Activated naive CD4-positive, alpha-beta T cell treated with anti-CD3 and anti-CD28 coated beads, Interleukin-2, amount 50 U/mL, for 72 hours (primary cell): ENCODE data around the gene AGAP3. TPM values are rescaled to one million over a fixed set of nuclear protein-coding genes. Genes with fewer than 3 reads are reported as not detected.

Experiments used
- ATAC-seq, 2 donors: fragments of 150-1000 bp; cut with Tn5 transposase; 2 replicates each; pipeline ENCODE4 v1.10.0; 2021; ENCODE audit warnings: mild to moderate bottlenecking in 2 of 2, moderate library complexity in 2 of 2
- DNase-seq, 2 donors: peaks; one replicate each; pipeline ENCODE4 v3.0.0; 2021 to 2022; ENCODE audit warnings: low spot score in 2 of 2
- H3K27ac Mint-ChIP-seq, 2 donors: one replicate each; pipeline ENCODE4 v1.8.0; 2022; ENCODE audit warnings: mild to moderate bottlenecking in 2 of 2, mixed read lengths in 2 of 2
- H3K36me3 Mint-ChIP-seq, 2 donors: one replicate each; pipeline ENCODE4 v1.8.0; 2022; ENCODE audit warnings: mixed read lengths in 2 of 2
- H3K9me3 Mint-ChIP-seq, 2 donors: one replicate each; pipeline ENCODE4 v1.8.0; 2022; ENCODE audit warnings: mixed read lengths in 2 of 2
- total RNA-seq, 2 donors: library from RNA; stranded (reverse); gene quantifications; one replicate each; pipeline ENCODE4 v1.2.3, GENCODE V29; 2022

The AGAP3 gene
- total RNA-seq, 2 donors from 2014 or later = 26.0 to 52.2 TPM

DNA sequence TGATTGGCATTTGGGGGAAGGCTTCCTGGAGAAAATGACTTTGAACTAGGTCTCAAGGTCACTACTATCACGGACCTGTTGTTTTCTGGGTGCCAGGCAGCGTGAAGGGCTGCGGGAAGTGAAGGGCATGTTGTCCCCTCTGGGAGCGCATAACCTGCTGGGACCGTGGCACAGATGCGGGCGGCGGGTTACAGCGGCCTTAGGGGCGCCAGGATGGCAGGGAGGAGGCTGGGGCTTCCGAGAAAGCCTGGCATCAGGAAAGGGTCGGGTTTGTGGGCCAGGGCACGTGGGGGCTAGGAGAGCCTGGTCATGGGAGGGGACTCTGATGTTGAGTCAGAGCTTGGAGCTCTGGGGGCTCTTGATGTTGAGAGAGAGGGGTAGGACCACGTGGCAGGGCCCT, 20.8 kb upstream of the AGAP3 start:
- ATAC-seq = no peak
- H3K27ac Mint-ChIP-seq = peak overlapping the region; percentile 53 to 92
- no peaks in the 10 kb centered on the region for H3K9me3 Mint-ChIP-seq
- no peaks in the 10 kb centered on the region for H3K36me3 Mint-ChIP-seq
- DNase-seq = no peak

DNA sequence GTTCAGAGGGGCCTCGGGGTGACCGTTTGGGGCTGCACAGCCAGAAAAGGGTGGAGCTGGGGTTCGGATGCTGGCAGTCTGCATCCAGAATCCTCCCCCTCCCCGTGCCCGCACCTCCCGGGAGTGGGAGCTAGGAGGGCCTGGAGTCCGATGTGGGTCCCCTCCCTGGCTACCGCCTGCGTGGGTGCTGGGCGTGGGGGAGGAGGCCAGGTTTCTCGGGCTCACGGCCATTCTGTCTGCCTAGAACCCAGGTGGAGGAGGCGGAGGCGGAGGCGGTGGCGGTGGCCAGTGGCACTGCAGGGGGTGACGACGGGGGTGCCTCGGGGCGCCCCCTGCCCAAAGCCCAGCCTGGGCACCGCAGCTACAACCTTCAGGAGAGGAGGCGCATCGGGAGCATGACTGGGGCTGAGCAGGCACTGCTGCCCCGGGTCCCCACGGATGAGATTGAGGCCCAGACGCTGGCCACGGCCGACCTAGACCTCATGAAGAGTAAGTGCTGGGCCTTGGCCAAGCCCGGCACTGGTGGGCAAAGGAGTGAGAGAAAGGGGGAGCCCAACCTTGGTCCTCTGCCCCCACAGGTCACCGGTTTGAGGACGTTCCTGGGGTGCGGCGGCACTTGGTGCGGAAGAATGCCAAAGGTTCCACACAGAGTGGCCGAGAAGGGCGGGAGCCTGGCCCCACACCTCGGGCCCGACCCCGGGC, 19.9 kb upstream of the AGAP3 start:
- ATAC-seq (no peak), DNase-seq (no peak)
- no peaks in the 10 kb centered on the region for H3K36me3 Mint-ChIP-seq
- no peak overlapping the region for H3K27ac Mint-ChIP-seq
- no peaks in the 10 kb centered on the region for H3K9me3 Mint-ChIP-seq

DNA sequence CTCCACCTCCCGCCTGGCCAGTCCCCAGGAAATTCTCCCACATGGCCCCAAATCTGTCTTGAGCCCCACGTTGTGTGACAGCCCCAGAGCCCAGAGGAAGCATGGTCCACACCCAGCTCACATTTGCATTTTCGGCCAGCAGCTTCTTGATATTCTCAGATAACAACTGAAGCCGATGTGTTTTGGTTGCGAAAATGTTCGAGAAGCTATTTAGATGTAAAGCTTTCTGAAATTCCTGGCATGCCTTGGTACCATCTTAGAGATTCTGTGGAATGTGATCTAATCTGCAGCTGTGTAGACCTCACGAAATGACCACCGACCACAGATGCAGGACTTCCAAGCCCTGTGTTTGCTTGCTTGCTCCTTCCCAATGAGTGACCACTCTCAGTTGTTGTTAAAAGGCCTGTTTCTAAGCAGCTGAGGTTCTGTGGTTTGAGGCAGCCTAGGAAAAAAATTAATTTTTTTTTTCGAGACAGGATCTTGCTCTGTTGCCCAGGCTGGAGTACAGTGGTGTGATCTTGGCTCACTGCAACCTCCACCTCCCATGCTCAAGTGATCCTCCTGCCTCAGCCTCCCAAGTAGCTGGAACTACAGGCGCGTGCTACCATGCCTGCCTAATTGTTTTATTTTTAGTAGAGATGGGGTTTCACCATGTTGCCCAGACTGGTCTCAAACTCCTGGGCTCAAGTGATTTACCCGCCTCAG, 18.1 kb upstream of the AGAP3 start:
- H3K27ac Mint-ChIP-seq = no peak overlapping the region
- ATAC-seq (no peak), DNase-seq (no peak)
- H3K36me3 Mint-ChIP-seq = no peaks in the 10 kb centered on the region
- H3K9me3 Mint-ChIP-seq = no peaks in the 10 kb centered on the region

DNA sequence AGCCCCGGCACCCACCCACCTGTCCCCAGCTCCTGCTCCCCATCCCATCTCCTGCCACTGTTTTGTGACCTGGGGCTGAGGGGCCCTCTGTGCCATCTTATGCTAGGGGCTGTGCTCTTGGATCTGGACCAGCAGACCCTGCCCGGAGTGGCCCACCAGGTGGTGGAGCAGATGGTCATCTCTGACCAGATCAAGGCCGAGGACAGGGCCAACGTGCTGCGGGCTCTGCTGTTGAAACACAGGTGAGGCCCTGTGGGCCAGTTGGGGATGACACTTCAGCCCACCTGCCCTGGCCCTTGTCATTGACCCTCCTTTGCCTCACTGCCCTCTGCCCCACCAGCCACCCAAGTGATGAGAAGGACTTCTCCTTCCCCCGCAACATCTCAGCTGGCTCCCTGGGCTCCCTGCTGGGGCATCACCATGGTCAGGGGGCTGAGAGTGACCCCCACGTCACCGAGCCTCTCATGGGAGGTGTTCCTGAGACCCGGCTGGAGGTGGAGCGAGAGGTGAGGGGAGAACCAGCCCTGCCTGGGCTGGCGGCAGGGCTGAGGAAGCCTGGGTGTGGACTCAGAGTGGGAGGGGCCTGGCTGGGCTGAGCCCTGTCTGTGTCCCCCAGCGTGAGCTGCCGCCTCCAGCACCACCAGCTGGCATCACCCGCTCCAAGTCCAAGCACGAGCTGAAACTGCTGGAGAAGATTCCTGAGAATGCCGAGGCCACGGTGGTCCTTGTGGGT, 16.3 kb upstream of the AGAP3 start:
- H3K27ac Mint-ChIP-seq = no peak overlapping the region
- no peaks in the 10 kb centered on the region for H3K36me3 Mint-ChIP-seq
- ATAC-seq = no peak

DNA sequence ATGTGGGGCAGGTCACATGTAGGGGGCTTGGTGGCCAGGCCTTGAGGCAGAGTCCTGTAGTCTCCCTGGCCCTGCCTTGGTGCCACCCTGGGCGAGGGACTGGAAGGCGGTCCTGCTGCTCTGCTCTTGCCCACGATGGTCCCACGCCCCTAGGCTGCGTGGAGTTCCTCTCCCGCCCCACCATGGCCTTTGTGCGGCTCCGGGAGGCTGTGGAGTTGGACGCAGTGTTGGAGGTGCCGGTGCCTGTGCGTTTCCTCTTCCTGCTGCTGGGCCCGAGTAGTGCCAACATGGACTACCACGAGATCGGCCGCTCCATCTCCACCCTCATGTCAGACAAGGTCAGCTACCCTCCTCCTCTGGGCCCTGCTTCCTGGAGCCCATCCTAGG, 15.7 kb upstream of the AGAP3 start:
- H3K27ac Mint-ChIP-seq = no peak overlapping the region
- no peaks in the 10 kb centered on the region for H3K9me3 Mint-ChIP-seq
- DNase-seq (no peak), ATAC-seq (no peak)
- peaks cover 0 to 3% of the 10 kb centered on the region in 2 donors for H3K36me3 Mint-ChIP-seq

More for the DNA sequence above, 16.3 kb upstream of the AGAP3 start:
- DNase-seq = no peak
- no peaks in the 10 kb centered on the region for H3K9me3 Mint-ChIP-seq

DNA sequence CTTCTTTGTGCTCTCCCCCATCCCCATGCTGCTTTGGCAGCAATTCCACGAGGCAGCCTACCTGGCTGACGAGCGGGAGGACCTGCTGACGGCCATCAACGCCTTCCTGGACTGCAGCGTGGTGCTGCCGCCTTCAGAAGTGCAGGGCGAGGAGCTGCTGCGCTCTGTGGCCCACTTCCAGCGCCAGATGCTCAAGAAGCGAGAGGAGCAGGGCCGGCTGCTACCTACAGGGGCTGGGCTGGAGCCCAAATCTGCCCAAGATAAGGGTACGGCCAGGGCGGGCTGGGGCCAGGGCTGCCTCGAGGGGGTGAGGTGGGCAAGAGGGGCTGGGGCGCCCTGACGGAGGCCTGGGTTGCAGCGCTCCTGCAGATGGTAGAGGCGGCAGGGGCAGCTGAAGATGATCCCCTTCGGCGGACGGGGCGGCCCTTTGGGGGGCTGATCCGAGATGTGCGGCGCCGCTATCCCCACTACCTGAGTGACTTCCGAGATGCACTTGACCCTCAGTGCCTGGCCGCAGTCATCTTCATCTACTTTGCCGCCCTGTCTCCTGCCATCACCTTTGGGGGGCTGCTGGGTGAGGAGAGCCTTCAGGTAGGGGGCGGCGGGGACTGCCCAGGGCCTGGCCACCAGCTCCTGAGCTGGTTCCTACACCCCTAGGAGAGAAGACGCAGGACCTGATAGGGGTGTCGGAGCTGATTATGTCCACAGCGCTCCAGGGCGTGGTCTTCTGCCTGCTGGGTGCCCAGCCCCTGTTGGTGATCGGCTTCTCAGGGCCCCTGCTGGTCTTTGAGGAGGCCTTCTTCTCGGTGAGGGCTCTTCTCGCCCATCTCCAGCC, 15.0 kb upstream of the AGAP3 start:
- no peak for DNase-seq
- no peak for ATAC-seq

DNA sequence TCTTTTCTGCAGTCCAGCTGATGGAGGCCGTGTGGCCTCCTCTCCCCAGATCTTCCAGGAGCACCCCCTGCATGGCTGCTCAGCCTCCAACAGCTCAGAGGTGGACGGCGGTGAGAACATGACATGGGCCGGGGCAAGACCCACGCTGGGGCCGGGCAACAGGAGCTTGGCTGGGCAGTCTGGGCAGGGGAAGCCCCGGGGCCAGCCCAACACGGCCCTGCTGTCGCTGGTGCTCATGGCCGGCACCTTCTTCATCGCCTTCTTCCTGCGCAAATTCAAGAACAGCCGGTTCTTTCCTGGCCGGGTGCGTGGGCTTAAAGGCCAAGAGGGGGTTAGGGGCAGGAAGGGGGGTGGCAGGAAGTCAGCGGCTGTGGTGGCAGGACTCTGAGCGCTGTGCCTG, 12.3 kb upstream of the AGAP3 start:
- H3K9me3 Mint-ChIP-seq = no peaks in the 10 kb centered on the region
- peaks cover 0 to 6% of the 10 kb centered on the region in 2 donors for H3K36me3 Mint-ChIP-seq
- no peak overlapping the region for H3K27ac Mint-ChIP-seq
- DNase-seq (no peak), ATAC-seq (no peak)

More for the DNA sequence above, 15.0 kb upstream of the AGAP3 start:
- peaks cover 0 to 6% of the 10 kb centered on the region in 2 donors for H3K36me3 Mint-ChIP-seq
- no peak overlapping the region for H3K27ac Mint-ChIP-seq
- H3K9me3 Mint-ChIP-seq = no peaks in the 10 kb centered on the region

DNA sequence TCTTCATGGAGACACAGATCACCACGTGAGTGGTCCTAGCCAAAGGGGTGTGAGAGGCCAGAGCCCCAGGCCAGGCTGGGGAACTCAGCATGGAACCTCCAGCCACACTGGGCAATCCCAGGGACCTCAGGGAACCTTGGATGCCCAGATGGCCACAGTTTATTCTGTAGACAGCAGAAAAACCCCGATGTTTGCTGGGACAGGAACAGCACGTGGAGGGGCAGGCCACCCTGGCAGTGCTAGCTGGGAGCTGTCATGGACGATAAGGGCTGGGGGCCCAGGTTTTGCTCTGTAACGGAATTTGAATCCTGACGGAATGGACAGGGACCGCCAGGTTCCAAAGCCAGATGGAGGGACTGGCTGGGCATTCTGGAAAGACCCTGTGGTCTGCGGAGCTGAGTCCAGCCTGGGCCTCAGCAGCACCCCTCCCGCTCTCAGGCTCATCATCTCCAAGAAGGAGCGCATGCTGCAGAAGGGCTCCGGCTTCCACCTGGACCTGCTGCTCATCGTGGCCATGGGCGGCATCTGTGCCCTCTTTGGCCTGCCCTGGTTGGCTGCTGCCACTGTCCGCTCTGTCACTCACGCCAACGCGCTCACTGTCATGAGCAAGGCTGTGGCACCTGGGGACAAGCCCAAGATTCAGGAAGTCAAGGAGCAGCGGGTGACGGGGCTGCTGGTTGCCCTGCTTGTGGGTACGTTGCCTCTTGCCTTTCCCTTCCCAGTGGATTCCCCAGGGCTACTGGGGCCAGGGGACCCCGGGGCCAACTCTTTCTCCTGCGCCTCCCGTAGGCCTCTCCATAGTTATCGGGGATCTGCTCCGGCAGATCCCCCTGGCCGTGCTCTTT, 11.2 kb upstream of the AGAP3 start:
- ATAC-seq = no peak
- no peaks in the 10 kb centered on the region for H3K9me3 Mint-ChIP-seq
- H3K27ac Mint-ChIP-seq = peak overlapping the region; percentile 72 to 88

DNA sequence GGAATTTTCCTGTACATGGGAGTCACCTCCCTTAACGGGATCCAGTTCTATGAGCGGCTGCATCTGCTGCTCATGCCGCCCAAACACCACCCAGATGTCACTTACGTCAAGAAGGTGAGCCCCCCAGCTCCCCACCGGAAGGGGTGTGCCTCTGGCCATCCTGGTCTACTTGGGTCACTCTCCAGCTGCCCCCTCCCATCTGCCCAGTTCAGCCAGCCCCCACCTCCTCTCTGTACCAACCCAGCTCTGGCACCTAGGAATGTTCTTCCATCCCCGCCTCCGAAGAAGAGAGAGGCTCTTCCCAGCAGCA, 10.7 kb upstream of the AGAP3 start:
- no peak for ATAC-seq
- Mint-ChIP-seq H3K27ac (peak overlapping the region; percentile 72 to 88), H3K9me3 (no peaks in the 10 kb centered on the region)

More for the DNA sequence above, 11.2 kb upstream of the AGAP3 start:
- peaks cover 4 to 6% of the 10 kb centered on the region in 2 donors for H3K36me3 Mint-ChIP-seq
- DNase-seq = no peak

DNA sequence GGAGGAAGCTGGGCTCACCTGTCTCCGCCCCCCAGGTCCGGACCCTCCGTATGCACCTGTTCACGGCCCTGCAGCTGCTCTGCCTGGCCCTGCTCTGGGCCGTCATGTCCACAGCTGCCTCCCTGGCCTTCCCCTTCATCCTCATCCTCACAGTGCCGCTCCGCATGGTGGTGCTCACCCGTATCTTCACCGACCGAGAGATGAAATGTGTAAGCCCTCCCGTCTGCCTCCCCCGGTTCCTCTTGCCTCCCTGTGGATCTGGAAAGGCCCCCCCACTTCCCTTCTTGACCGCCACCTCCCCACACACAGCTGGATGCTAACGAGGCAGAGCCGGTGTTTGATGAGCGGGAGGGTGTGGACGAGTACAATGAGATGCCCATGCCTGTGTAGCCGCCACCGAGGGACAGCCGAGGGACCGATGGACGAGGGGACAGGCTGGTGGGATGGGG, 10.3 kb upstream of the AGAP3 start:
- Mint-ChIP-seq H3K36me3 (peaks cover 6 to 7% of the 10 kb centered on the region in 2 donors), H3K9me3 (no peaks in the 10 kb centered on the region), H3K27ac (peak overlapping the region; percentile 72 to 88)
- ATAC-seq (no peak), DNase-seq (no peak)

More for the DNA sequence above, 10.7 kb upstream of the AGAP3 start:
- DNase-seq = no peak
- peaks cover 6 to 7% of the 10 kb centered on the region in 2 donors for H3K36me3 Mint-ChIP-seq

DNA sequence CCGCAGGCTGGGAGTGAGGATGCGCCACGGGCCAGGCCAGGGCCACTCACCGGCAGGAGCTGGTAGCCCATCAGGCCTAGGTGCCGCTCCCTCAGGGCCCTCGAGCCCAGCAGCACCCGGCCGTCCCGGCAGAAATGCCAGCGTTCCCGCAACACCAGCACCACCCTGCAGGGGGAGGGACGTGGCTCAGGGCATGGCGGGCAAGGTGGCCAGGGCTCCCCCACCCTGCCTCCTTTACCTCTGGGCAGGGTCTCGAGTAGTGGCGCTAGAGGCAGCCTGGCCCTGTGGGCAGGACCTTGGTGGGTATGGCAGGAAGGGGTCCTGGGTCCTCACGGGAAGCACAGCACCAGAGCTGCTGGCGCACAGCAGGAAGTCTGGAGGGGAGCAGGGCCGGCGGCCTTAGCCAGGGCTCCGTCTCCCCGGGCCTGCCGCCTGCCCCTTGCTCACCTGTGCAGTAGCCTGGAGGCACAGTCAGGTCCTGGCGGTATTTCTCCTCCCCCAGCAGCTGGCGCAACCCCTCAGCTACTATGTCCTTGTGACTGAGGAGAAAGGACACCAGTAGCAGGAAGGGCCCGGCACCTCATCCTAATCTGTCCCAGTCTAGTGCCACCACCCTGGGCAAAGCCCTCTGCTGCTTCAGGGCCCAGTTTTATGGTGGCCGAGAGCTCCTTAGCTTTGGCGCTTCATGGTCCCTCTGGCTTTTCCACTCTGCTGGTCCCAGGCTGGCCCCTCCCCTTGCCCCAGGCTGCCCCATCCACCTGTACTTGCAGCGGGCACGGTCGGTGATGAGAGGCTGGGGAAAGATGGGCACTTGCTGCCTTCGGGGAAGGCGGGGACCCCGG, 9.2 kb upstream of the AGAP3 start:
- DNase-seq (no peak), ATAC-seq (no peak)
- Mint-ChIP-seq H3K9me3 (no peaks in the 10 kb centered on the region), H3K27ac (no peak overlapping the region), H3K36me3 (peaks cover 6 to 7% of the 10 kb centered on the region in 2 donors)

DNA sequence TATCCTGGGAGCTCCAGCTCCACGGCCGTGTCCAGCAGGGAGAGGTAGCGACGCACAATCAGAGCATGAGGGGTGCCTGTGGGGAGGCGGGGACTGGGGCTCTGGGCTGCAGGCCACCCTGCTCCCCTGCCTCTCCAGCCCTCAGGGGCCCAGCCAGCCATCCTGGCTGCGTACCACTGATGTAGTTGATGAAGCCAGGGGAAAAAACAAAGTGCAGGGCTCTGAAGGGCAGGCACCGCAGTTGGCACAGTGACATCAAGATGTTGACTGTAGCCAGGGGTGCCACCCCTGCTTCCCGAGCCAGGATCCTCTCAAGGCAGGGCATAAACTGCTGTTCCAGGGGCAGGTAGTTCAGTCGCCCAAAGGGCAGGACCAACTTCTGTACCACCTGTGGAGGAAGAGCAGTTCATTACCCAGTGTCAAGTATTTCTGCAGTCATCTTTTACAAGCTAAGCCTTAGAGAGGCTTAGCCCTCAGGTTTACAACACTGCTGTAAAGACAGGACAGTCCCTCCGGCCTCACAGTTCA, 8.5 kb upstream of the AGAP3 start:
- Mint-ChIP-seq H3K9me3 (no peaks in the 10 kb centered on the region), H3K27ac (peak overlapping the region; percentile 17 to 90), H3K36me3 (peaks cover 9 to 11% of the 10 kb centered on the region in 2 donors)
- ATAC-seq (no peak), DNase-seq (no peak)

DNA sequence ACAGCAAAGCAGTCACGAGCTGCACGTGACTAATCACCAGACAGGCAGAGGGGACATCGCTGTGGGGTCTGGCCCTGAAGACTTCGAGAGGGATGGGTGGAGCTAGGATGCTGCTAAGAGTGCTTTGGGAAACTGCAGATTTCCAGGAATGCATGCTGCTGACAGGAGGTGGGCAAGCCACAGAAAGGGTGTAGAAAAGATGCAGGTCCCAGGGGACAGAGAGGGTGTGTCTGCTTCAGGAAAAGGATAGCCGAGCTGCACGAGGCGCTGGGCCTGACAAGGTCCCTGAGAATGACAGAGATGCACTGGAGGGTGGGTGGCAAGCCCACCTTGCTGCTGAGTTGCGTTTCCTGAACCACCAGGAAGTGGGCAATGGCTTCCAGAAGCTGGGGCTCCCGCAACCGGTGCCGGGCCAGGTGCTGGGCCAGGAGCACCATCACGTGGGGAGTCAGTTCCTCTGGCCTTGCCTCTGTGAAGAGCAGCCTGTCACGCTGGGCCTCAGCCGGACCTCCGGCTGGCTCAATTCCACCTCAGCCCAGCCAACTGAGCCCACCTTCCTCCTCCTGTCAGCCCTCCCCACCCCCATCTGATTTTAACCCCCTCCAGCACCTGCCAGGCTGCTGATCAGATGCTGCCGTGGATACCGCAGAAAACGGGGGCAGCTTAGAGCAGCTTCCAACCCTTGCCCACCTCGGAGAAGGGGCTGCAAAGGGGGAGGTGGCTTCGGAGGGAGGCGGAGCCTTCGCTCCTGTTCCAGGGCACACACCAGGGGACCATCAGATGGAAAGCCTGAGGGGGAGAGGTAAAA, 7.8 kb upstream of the AGAP3 start:
- DNase-seq (no peak), ATAC-seq (no peak)
- Mint-ChIP-seq H3K27ac (peak overlapping the region; percentile 79 to 90), H3K9me3 (no peaks in the 10 kb centered on the region), H3K36me3 (peaks cover 12 to 14% of the 10 kb centered on the region in 2 donors)

DNA sequence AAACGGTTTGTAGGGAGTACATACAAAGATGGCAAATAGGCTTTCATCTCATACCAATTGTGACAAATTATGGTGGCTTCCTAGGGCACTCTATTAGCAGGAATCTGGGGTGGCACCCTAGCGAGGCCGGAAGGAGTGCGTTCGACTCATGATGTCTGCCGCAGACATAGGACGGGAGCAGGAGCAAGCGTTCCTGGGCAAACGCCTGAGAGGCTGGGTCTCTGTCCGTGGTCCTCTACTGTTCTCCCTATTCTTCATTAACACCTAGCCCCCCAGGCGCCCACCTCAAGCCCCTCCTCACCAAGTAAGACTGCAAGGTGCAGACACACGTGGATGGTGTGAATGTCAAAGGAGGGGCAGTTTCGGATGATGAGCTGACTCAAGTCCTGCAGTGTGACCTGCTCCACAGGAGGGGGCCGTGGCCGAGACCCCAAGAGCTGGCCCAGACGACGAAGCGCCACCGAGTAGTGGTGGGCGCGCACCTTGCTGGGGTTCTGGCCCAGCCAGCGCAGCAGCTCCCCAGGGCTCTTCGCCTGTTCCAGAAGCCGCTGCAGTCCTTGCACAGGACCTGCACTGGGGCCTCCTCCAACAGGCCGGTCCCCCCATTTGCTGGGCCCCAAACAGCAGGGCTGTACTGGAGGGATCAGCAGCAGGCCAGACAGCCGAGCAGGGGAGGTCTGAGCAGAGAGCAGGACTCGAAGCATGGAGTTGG, 6.9 kb upstream of the AGAP3 start:
- Mint-ChIP-seq H3K9me3 (no peaks in the 10 kb centered on the region), H3K36me3 (peaks cover 12 to 14% of the 10 kb centered on the region in 2 donors), H3K27ac (peak overlapping the region; percentile 79 to 91)
- DNase-seq (no peak), ATAC-seq (no peak)
